K562 (cell line): Measurements from ENCODE around the gene BEND6. TPM values are rescaled to one million over a fixed set of nuclear protein-coding genes. Genes with fewer than 3 reads are reported as not detected.
A peak's percentile ranks its signal among the peaks of the same experiment; 100 is the strongest.

ENCODE experiments used
- CTCF ChIP-seq, 3 experiments: IDR thresholded peaks in 2 of 3; conservative IDR thresholded peaks in 1 of 3; 2 replicates each; pipeline ENCODE4 v1.5.1; 2011 to 2012; ENCODE audit warnings: low read length in 3 of 3, mild to moderate bottlenecking in 3 of 3, control low read depth in 2 of 3, improper control_type of control experiment in 1 of 3, inconsistent platforms in 1 of 3, low read depth in 1 of 3, mixed read lengths in 1 of 3, moderate library complexity in 1 of 3; ENCODE audit not compliant: insufficient read depth in 2 of 3
- E2F8 ChIP-seq: fragments of 450-650 bp; IDR thresholded peaks from 2 replicates; pipeline ENCODE4 v1.7.1; 2018; ENCODE audit warnings: mild to moderate bottlenecking, low read depth; ENCODE audit not compliant: partially characterized antibody
- ETV5 ChIP-seq: sonication (generic); formaldehyde crosslinking; IDR thresholded peaks from 2 replicates; pipeline ENCODE4 v1.4.0; 2020; ENCODE audit warnings: low read depth, mild to moderate bottlenecking, missing genetic modification reagents
- FOSL1 ChIP-seq: fragments of 200-800 bp; sonication (Bioruptor generic); conservative IDR thresholded peaks from 2 replicates; pipeline ENCODE4 v1.6.1; 2016; ENCODE audit warnings: missing genetic modification characterization, missing compliant biosample characterization
- GATA2 ChIP-seq: sonication (generic); formaldehyde crosslinking; IDR thresholded peaks from 2 replicates; pipeline ENCODE4 v1.4.0; 2020; ENCODE audit warnings: mild to moderate bottlenecking, missing genetic modification reagents
- KDM4B ChIP-seq, 2 experiments: fragments of 450-650 bp in 1 of 2; sonication (generic) in 1 of 2; IDR thresholded peaks; 2 replicates each; pipeline ENCODE4 v1.6.1; 2016 to 2017; ENCODE audit warnings: borderline replicate concordance in 2 of 2, antibody characterized with exemption in 1 of 2, low read depth in 1 of 2, mild to moderate bottlenecking in 1 of 2
- KLF16 ChIP-seq: IDR thresholded peaks from 2 replicates; pipeline ENCODE4 v1.6.1; 2016; ENCODE audit warnings: antibody characterized with exemption
- MAFG ChIP-seq: fragments of 450-650 bp; conservative IDR thresholded peaks from 2 replicates; pipeline ENCODE4 v1.6.1; 2016; ENCODE audit warnings: missing genetic modification characterization, missing compliant biosample characterization
- OTX1 ChIP-seq: fragments of 450-650 bp; formaldehyde crosslinking; IDR thresholded peaks from 2 replicates; pipeline ENCODE4 v1.4.0; 2022; ENCODE audit warnings: mild to moderate bottlenecking
- PHF8 ChIP-seq: fragments of 200-600 bp; sonication (generic); IDR thresholded peaks from 2 replicates; pipeline ENCODE4 v1.6.1; 2012; ENCODE audit warnings: mixed run types, mild to moderate bottlenecking, inconsistent platforms, low read length, moderate library complexity, borderline replicate concordance
- PRPF4 ChIP-seq: fragments of 200-400 bp; formaldehyde crosslinking; IDR thresholded peaks from one replicate; pipeline ENCODE4 v1.6.1; 2017; ENCODE audit warnings: low read length, low read depth, mild to moderate bottlenecking; ENCODE audit not compliant: insufficient read depth, poor library complexity, severe bottlenecking
- SRSF7 ChIP-seq: fragments of 200-400 bp; formaldehyde crosslinking; optimal IDR thresholded peaks from 2 replicates; pipeline ENCODE3; 2017; ENCODE audit warnings: mild to moderate bottlenecking, low read depth, low read length
- TBP ChIP-seq: optimal IDR thresholded peaks from 2 replicates; pipeline ENCODE3; 2011; ENCODE audit warnings: low read depth, low read length, improper control_type of control experiment
- XRCC3 ChIP-seq: fragments of 450-650 bp; IDR thresholded peaks from 2 replicates; pipeline ENCODE4 v1.6.1; 2017; ENCODE audit warnings: mild to moderate bottlenecking, moderate library complexity
- ZNF347 ChIP-seq: fragments of 450-650 bp; formaldehyde crosslinking; IDR thresholded peaks from 2 replicates; pipeline ENCODE4 v1.4.0; 2020; ENCODE audit warnings: low read depth, mild to moderate bottlenecking, moderate library complexity
- ZNF444 ChIP-seq: fragments of 250-450 bp; sonication (Bioruptor Pico); IDR thresholded peaks from 2 replicates; pipeline ENCODE4 v1.4.0; 2020; ENCODE audit warnings: mild to moderate bottlenecking, moderate library complexity
- ZNF699 ChIP-seq: fragments of 250-450 bp; sonication (Bioruptor Pico); IDR thresholded peaks from 2 replicates; pipeline ENCODE4 v1.8.0; 2021; ENCODE audit warnings: mild to moderate bottlenecking, moderate library complexity; ENCODE audit not compliant: insufficient replicate concordance
- ZNF740 ChIP-seq, 3 experiments: fragments of 200-800 bp in 1 of 3; sonication (Bioruptor generic) in 1 of 3; sonication (generic) in 1 of 3; formaldehyde crosslinking in 1 of 3; IDR thresholded peaks; 2 replicates each; pipeline versions ENCODE4 v1.6.1 to v1.8.0; 2016 to 2022; ENCODE audit warnings: mild to moderate bottlenecking in 2 of 3, missing compliant biosample characterization in 2 of 3, missing genetic modification characterization in 2 of 3, missing genetic modification reagents in 1 of 3
- polyA plus RNA-seq, 8 experiments: library from polyadenylated mRNA; depleted of rRNA in 4 of 8; stranded (reverse) in 5 of 8; unstranded in 3 of 8; fragments of >200 nt; fragmentation: Nextera tagmentation in 2 of 8; fragmentation: Illumina TruSeq in 1 of 8; extraction: Ambion mirVana in 2 of 8; extraction: Trizol in 1 of 8; gene quantifications; 2 replicates each; pipeline versions ENCODE4 v1.2.1 to v1.2.3, GENCODE V29; 2011 to 2014; ENCODE audit warnings: inconsistent platforms in 1 of 8, missing spikeins in 1 of 8
- total RNA-seq, 7 experiments: library from RNA; depleted of rRNA in 6 of 7; stranded (reverse); fragments of >200 nt in 6 of 7; fragmentation: Illumina TruSeq in 2 of 7; extraction: Trizol in 2 of 7; gene quantifications; 2 replicates each; pipeline versions ENCODE4 v1.2.1 to v1.2.3, GENCODE V29; 2011 to 2021; ENCODE audit warnings: low replicate concordance in 1 of 7
- TF ChIP-seq, protein P1 (sequence below): IDR thresholded peaks from 2 replicates; pipeline ENCODE4 v1.6.1; 2011; ENCODE audit warnings: borderline replicate concordance, low read depth, mild to moderate bottlenecking, moderate library complexity, low read length; ENCODE audit not compliant: insufficient read depth, poor library complexity, severe bottlenecking

BEND6 gene
- total and polyA plus RNA-seq, 9 of the 15 experiments (the other 6 are each of a cell fraction or from before 2014, with no cell fraction given) = 0.37 to 4.0 (median 1.1) TPM

DNA sequence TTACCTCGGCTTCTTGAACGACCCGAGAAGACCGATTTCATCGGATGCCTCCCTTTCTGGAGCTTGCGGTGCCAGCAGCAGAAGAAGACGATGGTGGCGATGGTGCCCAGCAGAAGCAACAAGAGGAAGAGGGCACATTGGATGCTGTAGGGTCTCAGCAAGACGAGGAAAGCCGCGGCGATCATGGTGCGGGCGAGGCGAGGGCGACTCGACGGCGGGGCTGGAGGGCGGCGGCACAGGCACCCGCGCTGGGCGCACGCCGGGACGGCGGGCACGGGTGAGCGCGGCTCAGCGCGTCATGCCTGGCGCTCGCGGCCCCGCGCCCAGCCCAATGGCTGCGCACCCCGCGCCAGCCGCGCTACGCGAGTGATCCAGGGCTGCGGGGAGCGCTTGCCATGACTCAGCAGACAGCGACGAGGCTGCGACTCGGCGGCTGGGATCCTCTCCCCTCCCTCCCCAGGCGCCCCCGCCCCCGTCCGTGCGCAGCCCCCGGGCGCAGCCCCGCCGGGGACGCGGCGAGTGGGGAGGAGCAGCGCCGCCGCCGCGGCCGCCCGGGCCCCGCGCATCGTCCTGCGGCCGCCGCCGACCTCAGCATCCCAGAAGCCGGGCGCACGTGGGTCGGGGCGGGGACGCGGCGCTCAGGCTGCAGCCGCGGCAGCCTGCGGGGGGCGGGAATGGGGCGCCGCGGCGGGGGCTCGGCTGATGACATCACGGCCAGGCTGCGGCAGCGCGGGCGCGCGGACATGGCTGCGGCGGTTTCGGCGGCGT, at the start of gene BEND6 (continued):
- TF ChIP-seq ZNF347 (no peak), MAFG (tag) (no peak), PRPF4 (no peak), E2F8 (no peak), ZNF444 (CRISPR knock-in tag) (no peak), PHF8 (peak; percentile 70; the same call in 1 of the 2 replicates), ZNF740 (CRISPR knock-in tag; IDR thresholded peaks at IDR 0.05) (no peak), ZNF740 (tag; IDR thresholded peaks at IDR 0.05) (no peak), OTX1 (no peak), SRSF7 (no peak), XRCC3 (no peak), TBP (peak; percentile 7), FOSL1 (tag) (peak; percentile 69), GATA2 (CRISPR knock-in tag) (no peak), ETV5 (no peak), CTCF (IDR thresholded peaks at IDR 0.05 in 2 of 3, conservative IDR thresholded peaks at IDR 0.05 in 1 of 3; ENCODE audit: insufficient read depth in 2 of 3, low read depth in 1 of 3, low read length in 3 of 3) (no peak), ZNF699 (CRISPR knock-in tag) (no peak), KDM4B (IDR thresholded peaks at IDR 0.05; ENCODE audit: borderline replicate concordance in 2 of 2, low read depth in 1 of 2) (no peak), KLF16 (no peak)
- TF ChIP-seq, protein P1, sequence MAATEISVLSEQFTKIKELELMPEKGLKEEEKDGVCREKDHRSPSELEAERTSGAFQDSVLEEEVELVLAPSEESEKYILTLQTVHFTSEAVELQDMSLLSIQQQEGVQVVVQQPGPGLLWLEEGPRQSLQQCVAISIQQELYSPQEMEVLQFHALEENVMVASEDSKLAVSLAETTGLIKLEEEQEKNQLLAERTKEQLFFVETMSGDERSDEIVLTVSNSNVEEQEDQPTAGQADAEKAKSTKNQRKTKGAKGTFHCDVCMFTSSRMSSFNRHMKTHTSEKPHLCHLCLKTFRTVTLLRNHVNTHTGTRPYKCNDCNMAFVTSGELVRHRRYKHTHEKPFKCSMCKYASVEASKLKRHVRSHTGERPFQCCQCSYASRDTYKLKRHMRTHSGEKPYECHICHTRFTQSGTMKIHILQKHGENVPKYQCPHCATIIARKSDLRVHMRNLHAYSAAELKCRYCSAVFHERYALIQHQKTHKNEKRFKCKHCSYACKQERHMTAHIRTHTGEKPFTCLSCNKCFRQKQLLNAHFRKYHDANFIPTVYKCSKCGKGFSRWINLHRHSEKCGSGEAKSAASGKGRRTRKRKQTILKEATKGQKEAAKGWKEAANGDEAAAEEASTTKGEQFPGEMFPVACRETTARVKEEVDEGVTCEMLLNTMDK = no peak
